Measurements from ENCODE around the gene PROC. TPM values are rescaled to one million over a fixed set of nuclear protein-coding genes. Genes with fewer than 3 reads are reported as not detected.
A peak's percentile ranks its signal among the peaks of the same experiment; 100 is the strongest.

PROC gene
- total and polyA plus RNA-seq, 9 of the 15 experiments (the other 6 are each of a cell fraction or from before 2014, with no cell fraction given), result not detected

- TF ChIP-seq, protein P1, sequence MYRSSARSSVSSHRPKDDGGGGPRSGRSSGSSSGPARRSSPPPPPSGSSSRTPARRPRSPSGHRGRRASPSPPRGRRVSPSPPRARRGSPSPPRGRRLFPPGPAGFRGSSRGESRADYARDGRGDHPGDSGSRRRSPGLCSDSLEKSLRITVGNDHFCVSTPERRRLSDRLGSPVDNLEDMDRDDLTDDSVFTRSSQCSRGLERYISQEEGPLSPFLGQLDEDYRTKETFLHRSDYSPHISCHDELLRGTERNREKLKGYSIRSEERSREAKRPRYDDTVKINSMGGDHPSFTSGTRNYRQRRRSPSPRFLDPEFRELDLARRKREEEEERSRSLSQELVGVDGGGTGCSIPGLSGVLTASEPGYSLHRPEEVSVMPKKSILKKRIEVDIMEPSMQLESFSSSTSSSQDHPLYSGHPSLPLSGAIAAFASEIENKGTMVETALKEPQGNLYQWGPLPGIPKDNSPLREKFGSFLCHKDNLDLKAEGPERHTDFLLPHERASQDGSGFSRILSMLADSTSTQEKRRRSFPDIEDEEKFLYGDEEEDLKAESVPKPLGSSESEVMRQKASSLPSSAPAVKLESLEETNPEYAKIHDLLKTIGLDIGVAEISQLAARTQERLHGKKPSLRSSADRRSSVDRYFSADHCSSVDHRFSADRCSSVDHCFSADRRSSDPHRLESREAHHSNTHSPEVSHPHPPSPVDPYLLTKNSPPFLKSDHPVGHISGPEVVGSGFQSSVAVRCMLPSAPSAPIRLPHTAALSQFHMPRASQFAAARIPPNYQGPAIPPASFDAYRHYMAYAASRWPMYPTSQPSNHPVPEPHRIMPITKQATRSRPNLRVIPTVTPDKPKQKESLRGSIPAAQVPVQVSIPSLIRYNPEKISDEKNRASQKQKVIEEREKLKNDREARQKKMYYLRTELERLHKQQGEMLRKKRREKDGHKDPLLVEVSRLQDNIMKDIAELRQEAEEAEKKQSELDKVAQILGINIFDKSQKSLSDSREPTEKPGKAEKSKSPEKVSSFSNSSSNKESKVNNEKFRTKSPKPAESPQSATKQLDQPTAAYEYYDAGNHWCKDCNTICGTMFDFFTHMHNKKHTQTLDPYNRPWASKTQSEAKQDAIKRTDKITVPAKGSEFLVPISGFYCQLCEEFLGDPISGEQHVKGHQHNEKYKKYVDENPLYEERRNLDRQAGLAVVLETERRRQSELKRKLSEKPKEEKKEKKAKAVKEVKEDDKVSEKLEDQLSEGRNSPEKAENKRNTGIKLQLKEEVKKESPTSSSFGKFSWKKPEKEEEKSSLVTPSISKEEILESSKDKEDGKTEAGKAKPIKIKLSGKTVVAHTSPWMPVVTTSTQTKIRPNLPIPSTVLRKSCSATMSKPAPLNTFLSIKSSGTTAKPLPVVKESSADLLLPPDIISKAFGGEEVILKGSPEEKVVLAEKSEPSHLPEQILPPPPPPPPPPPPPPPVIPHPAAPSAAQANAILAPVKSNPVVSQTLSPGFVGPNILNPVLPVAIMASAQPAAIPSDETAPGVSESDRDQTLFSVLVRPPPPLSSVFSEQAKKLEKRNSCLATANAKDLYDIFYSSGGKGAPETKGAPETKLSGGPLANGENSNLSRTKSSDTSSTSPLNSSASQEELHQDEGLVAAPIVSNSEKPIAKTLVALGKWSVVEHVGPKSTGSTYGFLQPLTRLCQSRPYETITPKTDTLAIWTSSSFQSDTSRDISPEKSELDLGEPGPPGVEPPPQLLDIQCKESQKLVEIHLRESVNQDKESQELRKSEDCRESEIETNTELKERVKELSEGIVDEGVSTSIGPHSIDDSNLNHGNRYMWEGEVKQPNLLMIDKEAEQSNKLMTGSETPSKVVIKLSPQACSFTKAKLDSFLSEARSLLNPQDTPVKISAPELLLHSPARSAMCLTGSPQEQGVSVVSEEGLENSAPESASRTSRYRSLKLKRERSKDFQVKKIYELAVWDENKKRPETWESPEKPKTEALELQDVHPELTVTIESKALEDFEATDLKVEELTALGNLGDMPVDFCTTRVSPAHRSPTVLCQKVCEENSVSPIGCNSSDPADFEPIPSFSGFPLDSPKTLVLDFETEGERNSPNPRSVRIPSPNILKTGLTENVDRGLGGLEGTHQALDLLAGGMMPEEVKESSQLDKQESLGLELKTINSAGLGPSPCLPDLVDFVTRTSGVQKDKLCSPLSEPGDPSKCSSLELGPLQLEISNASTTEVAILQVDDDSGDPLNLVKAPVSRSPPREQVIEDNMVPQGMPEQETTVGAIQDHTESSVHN (IDR thresholded peaks at IDR 0.05; ENCODE audit: borderline replicate concordance in 1 of 2, low read depth in 1 of 2), result no peak
- TF ChIP-seq PYGO2 (tag; IDR thresholded peaks at IDR 0.05), result no peak
- no peak for TF ChIP-seq ZNF518B (CRISPR knock-in tag; IDR thresholded peaks at IDR 0.05)
- no peak; the same call in 1 of the 2 replicates for TF ChIP-seq HCFC1 (IDR thresholded peaks at IDR 0.05; ENCODE audit: low read depth, low read length)
- TF ChIP-seq ILF3 (IDR thresholded peaks at IDR 0.05; ENCODE audit: borderline replicate concordance), result no peak; the same call in 1 of the 2 replicates
- peak; percentile 91 for TF ChIP-seq POLR2G (IDR thresholded peaks at IDR 0.05; ENCODE audit: low read depth, low read length)
- TF ChIP-seq ZNF695 (CRISPR knock-in tag; IDR thresholded peaks at IDR 0.05), result no peak
- 0 out of 2 replicates have a peak, but pooled peaks have one; percentile 14 for TF ChIP-seq ZNF589 (CRISPR knock-in tag; IDR thresholded peaks at IDR 0.05; ENCODE audit: low read depth)
- TF ChIP-seq ASH1L (IDR thresholded peaks at IDR 0.05; ENCODE audit: borderline replicate concordance, low read depth, partially characterized antibody), result no peak
- no peak for TF ChIP-seq USF2 (CRISPR knock-in tag; IDR thresholded peaks at IDR 0.05)
- TF ChIP-seq ETV1 (tag; conservative IDR thresholded peaks at IDR 0.05; ENCODE audit: low read depth), result no peak
- no peak for TF ChIP-seq ZNF282 (CRISPR knock-in tag; IDR thresholded peaks at IDR 0.05)
These were observed 30.4 kb upstream of the PROC start, which contains the start of gene MAP3K2 (continued) for GRCh38 chr2:127387655-127388422.
